ENCODE results near the gene ZFYVE28.
A peak's percentile ranks its signal among the peaks of the same experiment; 100 is the strongest.

ZFYVE28 gene

GRCh38 chr4:2258091-2259035, 160.1 kb downstream of the ZFYVE28 start:
- no peak for DNase-seq (ENCODE audit: low spot score)
- Histone ChIP-seq H3K27ac (peak overlapping the region; percentile 86 to 98), H3K4me3 (peak overlapping the region; percentile 92)
- TF ChIP-seq CTCF (IDR thresholded peaks at IDR 0.05) = no peak

GRCh38 chr4:2257361-2258081, 160.9 kb downstream of the ZFYVE28 start:
- TF ChIP-seq CTCF (IDR thresholded peaks at IDR 0.05) = no peak
- Histone ChIP-seq H3K27ac (peak overlapping the region; percentile 86 to 98), H3K4me3 (peak overlapping the region; percentile 56)
- DNase-seq (ENCODE audit: low spot score) = peak; percentile 76

- Histone ChIP-seq H3K27ac (peak overlapping the region; percentile 86 to 98), H3K4me3 (peak overlapping the region; percentile 56)
- TF ChIP-seq CTCF (IDR thresholded peaks at IDR 0.05) = no peak
- peak; percentile 87 for DNase-seq (ENCODE audit: low spot score)
These were observed 161.7 kb downstream of the ZFYVE28 start for GRCh38 chr4:2256781-2257191.

- no peak for TF ChIP-seq CTCF (IDR thresholded peaks at IDR 0.05)
- Histone ChIP-seq H3K4me3 (peak overlapping the region; percentile 56), H3K27ac (peak overlapping the region; percentile 86 to 98)
- peak; percentile 75 for DNase-seq (ENCODE audit: low spot score)
These were observed 162.2 kb downstream of the ZFYVE28 start for GRCh38 chr4:2256156-2256731.

GRCh38 chr4:2255501-2256155, 162.8 kb downstream of the ZFYVE28 start:
- peak overlapping the region; percentile 86 to 98 for H3K27ac ChIP-seq
- H3K4me3 ChIP-seq = peak overlapping the region; percentile 56
- TF ChIP-seq CTCF (IDR thresholded peaks at IDR 0.05) = no peak
- DNase-seq (ENCODE audit: low spot score) = peak; percentile 73

- DNase-seq (ENCODE audit: low spot score) = no peak
These were observed 163.6 kb downstream of the ZFYVE28 start for GRCh38 chr4:2254665-2255500.

More at GRCh38 chr4:2254665-2255500, 163.6 kb downstream of the ZFYVE28 start:
- peak overlapping the region; percentile 56 for H3K4me3 ChIP-seq
- peak overlapping the region; percentile 86 to 98 for H3K27ac ChIP-seq
- TF ChIP-seq CTCF (IDR thresholded peaks at IDR 0.05) = no peak

All from coronary artery (tissue), 2 donors.